GM21723 (cell line): ENCODE data around the gene OLFML1.
"Not testable (repeated sequence)": the region's sequence is repeated elsewhere in the genome, so short reads cannot be mapped to it uniquely, and the experiment has no call there.

Experiments
- ATAC-seq: cut with Tn5 transposase; IDR thresholded peaks from one replicate; pipeline ENCODE4 v1.9.1; 2021; ENCODE audit warnings: mild to moderate bottlenecking, moderate library complexity; ENCODE audit not compliant: unreplicated experiment

The OLFML1 gene

GRCh38 chr11:7509966-7510365, 24.7 kb downstream of the OLFML1 start:
- no peak for ATAC-seq

GRCh38 chr11:7511401-7511800, 26.1 kb downstream of the OLFML1 start:
- ATAC-seq = no peak

DNA sequence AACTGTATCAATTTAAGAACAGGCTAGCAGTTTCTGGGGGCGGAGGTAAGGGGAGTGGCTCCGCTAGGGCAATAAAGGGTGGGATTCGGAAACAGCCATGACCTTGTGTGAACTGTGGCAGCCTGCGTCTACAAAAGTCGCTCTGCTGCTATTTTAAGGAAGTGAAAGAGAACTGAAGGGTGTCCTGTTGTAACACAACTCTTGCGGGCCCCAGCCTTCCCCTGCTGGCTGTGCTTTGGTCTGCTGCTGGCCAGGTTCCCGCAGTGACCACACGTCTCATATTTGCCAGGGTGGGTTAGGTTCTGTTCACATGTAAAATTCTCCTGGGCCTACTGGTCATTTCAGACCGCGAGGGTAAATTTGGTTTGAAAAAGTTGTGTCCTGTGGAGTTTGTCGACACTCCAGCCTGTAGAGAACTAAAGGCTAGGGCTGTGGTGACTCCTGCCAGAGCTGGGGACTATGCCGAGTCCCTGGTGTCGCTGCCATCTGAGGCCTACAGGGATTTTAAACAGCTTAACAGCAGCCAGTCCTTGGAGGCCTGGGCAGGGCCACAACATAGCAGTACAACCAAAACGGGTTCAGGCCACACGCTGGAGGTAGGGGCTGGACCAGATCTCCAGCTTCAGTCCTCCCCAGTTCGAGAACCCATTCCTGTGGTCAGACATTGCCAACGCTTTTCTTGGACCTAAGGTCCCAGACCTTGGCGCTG, 27.4 kb downstream of the OLFML1 start:
- peak; percentile 72 for ATAC-seq

GRCh38 chr11:7513234-7514098, 28.2 kb downstream of the OLFML1 start, which contains the start of gene PPFIBP2:
Gene PPFIBP2, plus strand, starts transcription at chr11:7513999. Its CDS starts 35,477 bp downstream, at chr11:7549476.
- ATAC-seq = peak; percentile 64

DNA sequence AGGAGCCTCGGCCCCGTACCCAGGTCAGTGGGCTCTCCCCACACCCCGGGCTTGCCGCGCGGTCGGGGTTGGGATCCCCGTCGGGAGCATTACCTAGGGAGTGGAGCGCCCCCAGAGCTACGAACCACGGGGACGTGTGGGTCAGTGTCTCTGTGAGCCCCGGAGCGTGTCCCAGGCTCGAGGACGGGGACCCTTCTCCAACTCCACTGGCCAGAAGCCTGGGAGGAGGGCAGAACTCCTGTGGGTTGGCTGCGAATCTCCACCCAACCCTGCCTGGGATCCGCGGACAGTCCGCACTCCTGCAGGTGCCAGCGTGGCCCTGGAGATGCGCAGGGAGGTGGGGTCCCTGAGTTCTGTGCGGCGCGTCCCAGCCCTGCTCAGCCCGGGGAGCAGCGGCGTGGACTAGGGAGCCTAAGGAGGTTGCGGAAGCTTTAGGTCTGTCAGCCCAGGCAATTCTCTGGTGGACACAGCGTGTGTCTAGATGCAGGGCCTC, 28.8 kb downstream of the OLFML1 start:
- peak; percentile 16 for ATAC-seq

- no peak for ATAC-seq
Measured at GRCh38 chr11:7515447-7515886, 30.2 kb downstream of the OLFML1 start.

- no peak for ATAC-seq
Measured at GRCh38 chr11:7516475-7516874, 31.2 kb downstream of the OLFML1 start.

- ATAC-seq = not testable (repeated sequence)
Measured at GRCh38 chr11:7517743-7518142, 32.4 kb downstream of the OLFML1 start.

DNA sequence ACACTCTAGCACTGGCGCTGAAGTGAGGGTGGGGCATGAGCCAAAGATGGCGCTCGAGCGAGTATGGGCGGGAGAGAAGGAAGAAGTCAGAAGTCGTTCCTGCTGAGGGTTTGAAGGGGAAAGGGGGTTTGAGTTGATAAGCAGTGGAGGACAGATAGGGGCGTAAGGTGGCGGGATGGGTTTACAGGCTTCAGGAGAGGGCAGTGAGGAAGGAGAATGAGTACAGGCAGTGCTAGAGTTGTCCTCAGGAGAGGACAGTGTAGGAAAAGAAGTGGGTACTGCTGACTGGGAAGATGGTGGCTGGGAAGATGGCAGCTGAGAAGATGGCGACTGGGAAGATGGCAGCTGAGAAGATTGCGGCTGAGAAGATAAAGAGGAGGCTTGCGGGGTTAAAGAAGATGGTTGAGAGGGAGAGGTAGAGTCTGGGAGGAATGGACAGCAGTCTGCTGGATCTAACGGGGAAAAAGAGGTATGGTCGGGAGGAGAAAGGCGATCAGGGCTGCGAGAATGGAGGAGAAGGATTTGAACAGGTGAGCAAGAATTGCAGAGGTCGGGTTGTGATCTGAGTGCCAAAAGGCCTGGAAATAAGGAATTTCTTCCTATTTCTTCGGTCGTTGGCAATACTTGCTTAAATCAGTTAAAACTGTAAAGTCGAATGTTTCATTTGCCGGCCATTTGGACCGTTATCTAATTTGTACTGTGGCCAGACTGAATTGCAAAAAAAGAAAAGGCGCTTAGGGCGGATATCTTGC, 33.7 kb downstream of the OLFML1 start:
- no peak for ATAC-seq

DNA sequence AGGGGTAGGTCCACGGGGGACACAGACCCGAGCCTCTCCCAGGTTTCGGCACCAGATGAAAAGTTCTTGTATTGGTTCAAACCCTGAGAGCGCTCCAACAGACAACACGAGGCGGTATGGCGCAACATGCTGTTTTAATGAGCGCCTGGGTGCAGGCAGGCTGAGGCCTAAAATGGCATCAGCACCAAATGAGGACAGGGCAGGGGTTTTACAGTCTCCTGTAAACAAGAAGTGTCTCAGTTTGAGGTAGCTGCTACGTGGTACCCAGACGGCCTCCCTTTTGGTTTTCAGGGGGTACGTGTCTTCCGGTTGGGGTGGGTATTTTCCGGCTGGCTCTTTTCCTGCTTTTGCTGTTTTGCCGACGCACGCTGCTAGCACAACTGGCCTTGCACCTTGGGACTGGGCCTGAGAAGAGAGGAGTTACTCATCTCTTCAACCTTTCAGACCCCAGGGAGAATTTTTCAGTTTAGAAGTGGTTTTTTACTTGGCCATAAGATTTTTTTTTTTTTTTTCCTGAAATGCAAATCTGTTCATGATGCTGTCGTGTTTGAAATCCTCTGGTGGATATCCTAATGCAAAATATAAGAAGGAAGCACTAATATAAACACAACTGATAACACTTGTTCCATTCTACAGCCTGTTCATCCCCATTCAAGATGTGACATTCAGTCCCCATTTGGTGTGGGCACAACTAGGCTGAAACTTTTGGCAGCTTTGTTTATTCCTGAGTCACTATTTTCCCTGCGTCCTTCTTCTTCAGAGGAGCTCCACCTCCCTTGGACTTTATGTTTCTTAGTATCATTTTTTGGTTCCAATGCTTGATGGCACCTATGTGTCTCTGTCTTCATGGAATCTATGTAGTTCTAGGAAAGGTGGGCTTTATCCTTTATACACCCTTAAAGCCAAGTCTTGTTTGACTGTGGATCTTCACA, 35.0 kb downstream of the OLFML1 start:
- peak; percentile 63 for ATAC-seq

DNA sequence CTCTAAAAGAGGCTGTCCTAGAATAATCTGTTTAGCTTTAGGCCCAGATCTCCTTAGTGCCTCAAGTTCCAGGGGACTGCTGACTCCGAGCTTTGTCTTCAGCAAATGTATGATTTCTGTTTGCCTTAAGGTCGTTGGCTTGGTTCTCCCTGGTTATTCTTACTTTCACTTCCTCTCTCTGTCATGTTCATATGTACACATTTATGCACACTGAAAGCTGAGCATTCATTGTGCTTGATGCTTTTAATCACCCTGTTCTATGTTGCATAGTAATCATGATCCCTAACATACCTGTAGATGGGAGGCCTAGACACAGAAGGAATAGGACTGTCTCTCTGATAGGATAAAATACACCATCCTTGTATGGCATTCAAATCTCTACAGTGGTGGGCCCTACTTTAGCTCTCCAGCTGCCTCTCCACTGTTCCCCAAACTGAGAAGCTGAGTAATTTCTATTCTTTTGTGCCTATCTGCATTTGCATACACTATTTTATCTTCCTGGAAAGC, 35.7 kb downstream of the OLFML1 start:
- peak; percentile 81 for ATAC-seq

- ATAC-seq = no peak
Measured at GRCh38 chr11:7522121-7522520, 36.8 kb downstream of the OLFML1 start.

- ATAC-seq = no peak
Measured at GRCh38 chr11:7522546-7522945, 37.2 kb downstream of the OLFML1 start.

GRCh38 chr11:7523416-7524210, 38.3 kb downstream of the OLFML1 start:
- ATAC-seq = no peak

DNA sequence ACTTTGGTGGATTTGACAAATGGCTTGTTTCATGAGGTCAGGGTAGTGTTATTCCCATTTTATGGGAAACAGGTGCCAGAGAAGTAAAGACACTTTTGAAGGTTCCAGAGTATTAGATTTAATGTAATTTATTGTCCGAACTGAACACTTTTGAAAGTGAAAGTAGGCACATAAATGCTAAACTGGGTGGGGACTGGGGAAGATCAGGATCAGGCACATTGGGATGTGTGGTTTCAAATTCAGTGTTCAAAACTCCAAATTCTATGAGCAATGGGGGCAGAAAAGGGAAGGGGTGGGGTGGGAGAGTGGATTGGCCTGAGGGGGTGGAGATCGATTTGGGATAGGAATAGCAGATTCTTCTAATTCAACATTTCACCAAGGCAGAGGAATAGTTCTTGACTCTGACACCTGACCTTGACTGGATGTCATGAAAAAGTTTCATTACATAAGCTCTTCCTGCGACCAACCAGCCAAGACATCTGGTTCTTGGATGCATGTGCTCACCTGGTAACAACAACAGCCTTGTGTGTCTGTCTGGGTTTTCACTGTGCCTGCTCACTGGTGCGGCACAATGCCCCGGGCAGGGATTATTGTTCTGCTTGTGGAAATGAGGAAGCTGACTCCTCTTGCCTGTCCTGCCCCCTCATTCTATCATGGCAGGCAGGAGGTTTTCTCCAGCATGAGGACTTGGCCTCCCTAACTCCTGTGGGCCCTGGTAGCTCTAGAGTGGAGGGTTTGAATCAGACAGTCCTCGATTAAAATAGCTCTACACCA, 39.3 kb downstream of the OLFML1 start:
- no peak for ATAC-seq

GRCh38 chr11:7525424-7525823, 40.1 kb downstream of the OLFML1 start:
- ATAC-seq = no peak

DNA sequence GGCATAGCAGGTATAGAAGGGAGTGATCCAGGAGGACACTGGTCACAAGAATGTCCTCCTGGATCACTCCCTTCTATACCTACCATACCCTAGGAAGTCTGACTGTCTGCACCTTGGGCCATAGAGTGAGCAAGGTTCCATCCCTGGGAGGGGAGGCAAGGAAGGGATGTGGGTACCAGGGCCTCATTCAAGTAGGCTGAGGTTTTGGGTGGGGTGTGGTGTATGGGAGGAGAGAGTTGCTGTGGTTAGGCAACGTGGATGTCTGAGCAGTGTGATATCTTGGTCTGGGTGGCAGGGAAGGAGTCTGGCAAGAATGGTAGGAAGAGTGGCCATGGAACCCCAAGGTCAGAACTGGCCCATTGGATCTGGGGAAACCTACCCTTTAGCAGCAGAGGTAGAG, 41.7 kb downstream of the OLFML1 start:
- ATAC-seq = no peak

GRCh38 chr11:7528514-7529049, 43.3 kb downstream of the OLFML1 start:
- no peak for ATAC-seq
